SK-N-SH treated with all-trans-retinoic acid at 6 μM for 48 hours (cell line): ENCODE measurements around the gene ADSS2.

ENCODE experiments used
- ATAC-seq: fragments of 200-7000 bp; cut with Tn5 transposase; 3 replicates; pipeline ENCODE4 v1.9.1; 2020; ENCODE audit warnings: mild to moderate bottlenecking, moderate library complexity
- ARNTL ChIP-seq: fragments of 450-650 bp; formaldehyde crosslinking; IDR thresholded peaks from 2 replicates; pipeline ENCODE4 v1.5.0; 2020; ENCODE audit warnings: low read depth, mild to moderate bottlenecking, moderate library complexity, borderline replicate concordance
- BACH2 ChIP-seq: fragments of 250-450 bp; sonication (Bioruptor Pico); IDR thresholded peaks from 2 replicates; pipeline ENCODE4 v1.9.0; 2021; ENCODE audit warnings: mild to moderate bottlenecking, borderline replicate concordance
- CSDC2 ChIP-seq: fragments of 250-450 bp; sonication (Bioruptor Pico); IDR thresholded peaks from 2 replicates; pipeline ENCODE4 v1.5.0; 2020; ENCODE audit warnings: mild to moderate bottlenecking, moderate library complexity
- ESRRG ChIP-seq: fragments of 250-450 bp; sonication (Bioruptor Pico); IDR thresholded peaks from 2 replicates; pipeline ENCODE4 v1.6.1; 2021; ENCODE audit warnings: mild to moderate bottlenecking
- GLIS3 ChIP-seq: fragments of 250-450 bp; sonication (Bioruptor Pico); IDR thresholded peaks from 2 replicates; pipeline ENCODE4 v1.5.0; 2020; ENCODE audit warnings: mild to moderate bottlenecking, moderate library complexity
- ISL1 ChIP-seq: fragments of 250-450 bp; sonication (Bioruptor Pico); IDR thresholded peaks from 2 replicates; pipeline ENCODE4 v2.1.2; 2022; ENCODE audit warnings: mild to moderate bottlenecking, moderate library complexity
- OSR1 ChIP-seq: fragments of 250-450 bp; sonication (Bioruptor Pico); IDR thresholded peaks from 2 replicates; pipeline ENCODE4 v1.8.0; 2022; ENCODE audit warnings: moderate library complexity, mild to moderate bottlenecking, inconsistent platforms
- PPARA ChIP-seq: fragments of 250-450 bp; sonication (Bioruptor Pico); IDR thresholded peaks from 2 replicates; pipeline ENCODE4 v1.5.0; 2020; ENCODE audit warnings: mild to moderate bottlenecking, borderline replicate concordance
- RARB ChIP-seq: fragments of 250-450 bp; sonication (Bioruptor Pico); IDR thresholded peaks from 2 replicates; pipeline ENCODE4 v1.8.0; 2021; ENCODE audit warnings: mild to moderate bottlenecking, moderate library complexity
- SNAI2 ChIP-seq: fragments of 250-450 bp; sonication (Bioruptor Pico); IDR thresholded peaks from 2 replicates; pipeline ENCODE4 v1.5.0; 2020; ENCODE audit warnings: mild to moderate bottlenecking, moderate library complexity
- TCF4 ChIP-seq: fragments of 250-450 bp; sonication (Bioruptor Pico); IDR thresholded peaks from 2 replicates; pipeline ENCODE4 v1.8.0; 2021; ENCODE audit warnings: mild to moderate bottlenecking, moderate library complexity, borderline replicate concordance
- TOX ChIP-seq: fragments of 250-450 bp; sonication (Bioruptor Pico); IDR thresholded peaks from 2 replicates; pipeline ENCODE4 v1.8.0; 2021; ENCODE audit warnings: mild to moderate bottlenecking, moderate library complexity, borderline replicate concordance
- ZC3H10 ChIP-seq: fragments of 250-450 bp; sonication (Bioruptor Pico); IDR thresholded peaks from 2 replicates; pipeline ENCODE4 v1.5.1; 2021; ENCODE audit warnings: mild to moderate bottlenecking, moderate library complexity
- ZFP3 ChIP-seq: fragments of 250-450 bp; sonication (Bioruptor Pico); IDR thresholded peaks from 2 replicates; pipeline ENCODE4 v1.5.0; 2020; ENCODE audit warnings: mild to moderate bottlenecking, moderate library complexity
- ZFP30 ChIP-seq: fragments of 450-650 bp; formaldehyde crosslinking; IDR thresholded peaks from 2 replicates; pipeline ENCODE4 v1.5.0; 2022; ENCODE audit warnings: mild to moderate bottlenecking, moderate library complexity
- ZNF565 ChIP-seq: fragments of 450-650 bp; formaldehyde crosslinking; conservative IDR thresholded peaks from 2 replicates; pipeline ENCODE4 v1.5.0; 2020; ENCODE audit warnings: low read depth, mild to moderate bottlenecking, moderate library complexity
- ZNF70 ChIP-seq: fragments of 450-650 bp; formaldehyde crosslinking; IDR thresholded peaks from 2 replicates; pipeline ENCODE4 v1.5.0; 2020; ENCODE audit warnings: mild to moderate bottlenecking, moderate library complexity
- ZNF8 ChIP-seq: fragments of 450-650 bp; formaldehyde crosslinking; IDR thresholded peaks from 2 replicates; pipeline ENCODE4 v1.5.0; 2020; ENCODE audit warnings: mild to moderate bottlenecking, moderate library complexity
- TF ChIP-seq, protein P1 (sequence below): fragments of 250-450 bp; sonication (Bioruptor Pico); IDR thresholded peaks from 2 replicates; pipeline ENCODE4 v1.8.0; 2021; ENCODE audit warnings: low read depth, mild to moderate bottlenecking, moderate library complexity, borderline replicate concordance
- TF ChIP-seq, protein P2 (sequence below): fragments of 250-450 bp; sonication (Bioruptor Pico); IDR thresholded peaks from 2 replicates; pipeline ENCODE4 v1.5.1; 2021; ENCODE audit warnings: mild to moderate bottlenecking, moderate library complexity
- TF ChIP-seq, protein P3 (sequence below): fragments of 250-450 bp; sonication (Bioruptor Pico); IDR thresholded peaks from 2 replicates; pipeline ENCODE4 v1.5.1; 2020; ENCODE audit warnings: low read depth, mild to moderate bottlenecking, moderate library complexity
- TF ChIP-seq, protein P4 (sequence below): fragments of 250-450 bp; sonication (Bioruptor Pico); IDR thresholded peaks from 2 replicates; pipeline ENCODE4 v1.5.0; 2020; ENCODE audit warnings: mild to moderate bottlenecking, moderate library complexity

ADSS2 gene

DNA sequence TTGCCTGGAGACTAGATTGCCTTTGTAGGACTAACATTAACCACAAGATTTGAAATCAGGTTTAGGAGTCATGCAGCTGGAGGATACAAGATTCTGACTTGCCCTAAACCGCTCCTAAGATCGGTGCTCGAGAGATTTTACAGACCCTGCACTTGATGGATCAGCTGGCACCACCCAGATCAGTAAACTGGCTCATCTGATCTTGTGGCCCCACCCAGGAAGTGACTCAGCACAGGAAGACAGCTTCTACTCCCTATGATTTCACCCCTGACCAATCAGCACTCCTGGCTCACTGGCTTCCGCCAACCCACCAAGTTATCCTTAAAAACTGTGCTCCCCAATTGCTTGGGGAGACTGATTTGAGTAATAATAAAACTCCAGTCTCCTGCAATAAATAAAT, 8.5 kb upstream of the ADSS2 start:
- no peak for TF ChIP-seq CSDC2 (CRISPR knock-in tag)
- TF ChIP-seq TOX, result no peak
- TF ChIP-seq OSR1 (CRISPR knock-in tag), result no peak
- TF ChIP-seq ZNF8 (CRISPR knock-in tag), result no peak
- TF ChIP-seq BACH2 (CRISPR knock-in tag), result no peak
- TF ChIP-seq ZNF565, result no peak
- no peak for TF ChIP-seq ZNF70 (CRISPR knock-in tag)
- TF ChIP-seq ESRRG, result no peak
- TF ChIP-seq, protein P1, sequence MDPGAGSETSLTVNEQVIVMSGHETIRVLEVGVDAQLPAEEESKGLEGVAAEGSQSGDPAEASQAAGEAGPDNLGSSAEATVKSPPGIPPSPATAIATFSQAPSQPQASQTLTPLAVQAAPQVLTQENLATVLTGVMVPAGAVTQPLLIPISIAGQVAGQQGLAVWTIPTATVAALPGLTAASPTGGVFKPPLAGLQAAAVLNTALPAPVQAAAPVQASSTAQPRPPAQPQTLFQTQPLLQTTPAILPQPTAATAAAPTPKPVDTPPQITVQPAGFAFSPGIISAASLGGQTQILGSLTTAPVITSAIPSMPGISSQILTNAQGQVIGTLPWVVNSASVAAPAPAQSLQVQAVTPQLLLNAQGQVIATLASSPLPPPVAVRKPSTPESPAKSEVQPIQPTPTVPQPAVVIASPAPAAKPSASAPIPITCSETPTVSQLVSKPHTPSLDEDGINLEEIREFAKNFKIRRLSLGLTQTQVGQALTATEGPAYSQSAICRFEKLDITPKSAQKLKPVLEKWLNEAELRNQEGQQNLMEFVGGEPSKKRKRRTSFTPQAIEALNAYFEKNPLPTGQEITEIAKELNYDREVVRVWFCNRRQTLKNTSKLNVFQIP, result no peak
- no peak for ATAC-seq

DNA sequence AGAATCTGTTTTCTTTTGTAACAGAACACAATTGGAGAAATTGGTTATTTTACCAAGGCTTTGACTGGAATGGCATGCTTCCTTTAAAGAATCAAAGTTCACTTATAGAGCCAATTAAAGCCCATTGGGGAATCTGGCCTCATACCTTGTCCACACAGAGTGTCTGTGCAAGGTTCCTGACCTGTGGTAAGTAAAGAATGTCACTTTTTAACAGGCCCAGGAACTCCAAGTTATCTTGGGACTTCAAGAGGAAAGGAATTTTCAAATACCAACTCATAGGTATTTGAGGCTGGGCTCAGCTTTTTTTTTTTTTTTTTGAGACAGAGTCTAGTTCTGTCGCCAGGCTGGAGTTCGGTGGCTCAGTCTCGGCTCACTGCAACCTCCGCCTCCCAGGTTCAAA, 7.1 kb upstream of the ADSS2 start:
- no peak for ATAC-seq
- TF ChIP-seq ZNF565 (no peak), TOX (no peak), ISL1 (CRISPR knock-in tag) (no peak), OSR1 (CRISPR knock-in tag) (no peak), GLIS3 (no peak), ZFP3 (CRISPR knock-in tag) (no peak), CSDC2 (CRISPR knock-in tag) (no peak), SNAI2 (CRISPR knock-in tag) (no peak), ARNTL (CRISPR knock-in tag) (no peak), ZFP30 (CRISPR knock-in tag) (no peak), ZNF70 (CRISPR knock-in tag) (no peak), ESRRG (no peak), PPARA (CRISPR knock-in tag) (no peak), ZNF8 (CRISPR knock-in tag) (no peak), TCF4 (no peak)
- TF ChIP-seq, protein P2, sequence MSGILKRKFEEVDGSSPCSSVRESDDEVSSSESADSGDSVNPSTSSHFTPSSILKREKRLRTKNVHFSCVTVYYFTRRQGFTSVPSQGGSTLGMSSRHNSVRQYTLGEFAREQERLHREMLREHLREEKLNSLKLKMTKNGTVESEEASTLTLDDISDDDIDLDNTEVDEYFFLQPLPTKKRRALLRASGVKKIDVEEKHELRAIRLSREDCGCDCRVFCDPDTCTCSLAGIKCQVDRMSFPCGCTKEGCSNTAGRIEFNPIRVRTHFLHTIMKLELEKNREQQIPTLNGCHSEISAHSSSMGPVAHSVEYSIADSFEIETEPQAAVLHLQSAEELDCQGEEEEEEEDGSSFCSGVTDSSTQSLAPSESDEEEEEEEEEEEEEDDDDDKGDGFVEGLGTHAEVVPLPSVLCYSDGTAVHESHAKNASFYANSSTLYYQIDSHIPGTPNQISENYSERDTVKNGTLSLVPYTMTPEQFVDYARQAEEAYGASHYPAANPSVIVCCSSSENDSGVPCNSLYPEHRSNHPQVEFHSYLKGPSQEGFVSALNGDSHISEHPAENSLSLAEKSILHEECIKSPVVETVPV, result no peak
- TF ChIP-seq, protein P3, sequence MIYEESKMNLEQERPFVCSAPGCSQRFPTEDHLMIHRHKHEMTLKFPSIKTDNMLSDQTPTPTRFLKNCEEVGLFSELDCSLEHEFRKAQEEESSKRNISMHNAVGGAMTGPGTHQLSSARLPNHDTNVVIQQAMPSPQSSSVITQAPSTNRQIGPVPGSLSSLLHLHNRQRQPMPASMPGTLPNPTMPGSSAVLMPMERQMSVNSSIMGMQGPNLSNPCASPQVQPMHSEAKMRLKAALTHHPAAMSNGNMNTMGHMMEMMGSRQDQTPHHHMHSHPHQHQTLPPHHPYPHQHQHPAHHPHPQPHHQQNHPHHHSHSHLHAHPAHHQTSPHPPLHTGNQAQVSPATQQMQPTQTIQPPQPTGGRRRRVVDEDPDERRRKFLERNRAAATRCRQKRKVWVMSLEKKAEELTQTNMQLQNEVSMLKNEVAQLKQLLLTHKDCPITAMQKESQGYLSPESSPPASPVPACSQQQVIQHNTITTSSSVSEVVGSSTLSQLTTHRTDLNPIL (CRISPR knock-in tag), result no peak
- TF ChIP-seq, protein P1, result no peak
- TF ChIP-seq, all 23 proteins: peak for 0

DNA sequence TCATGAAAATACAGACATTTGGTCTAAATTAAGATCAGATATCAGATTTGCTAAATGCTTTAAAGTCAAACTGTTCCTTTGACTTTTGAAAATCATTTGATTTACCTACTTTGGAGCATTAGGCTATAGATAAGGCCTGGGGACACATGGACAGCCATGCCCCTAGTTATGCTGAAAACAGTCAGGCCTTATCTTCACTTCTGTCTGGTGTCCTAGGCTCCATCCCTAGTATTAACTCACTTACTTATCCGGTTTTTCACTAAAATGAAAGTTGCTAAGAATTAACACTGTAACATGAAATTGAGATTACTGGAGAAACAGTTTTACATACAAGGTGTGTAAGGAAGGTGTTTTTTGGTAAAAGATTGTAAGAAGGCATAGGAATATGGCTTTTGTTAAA, 4.9 kb upstream of the ADSS2 start:
- no peak for TF ChIP-seq PPARA (CRISPR knock-in tag)
- TF ChIP-seq ESRRG, result no peak
- TF ChIP-seq, protein P3 (CRISPR knock-in tag), result no peak
- TF ChIP-seq ZNF70 (CRISPR knock-in tag), result no peak
- TF ChIP-seq ZFP3 (CRISPR knock-in tag), result no peak
- TF ChIP-seq ZNF8 (CRISPR knock-in tag), result no peak
- no peak for TF ChIP-seq OSR1 (CRISPR knock-in tag)
- TF ChIP-seq, protein P4, sequence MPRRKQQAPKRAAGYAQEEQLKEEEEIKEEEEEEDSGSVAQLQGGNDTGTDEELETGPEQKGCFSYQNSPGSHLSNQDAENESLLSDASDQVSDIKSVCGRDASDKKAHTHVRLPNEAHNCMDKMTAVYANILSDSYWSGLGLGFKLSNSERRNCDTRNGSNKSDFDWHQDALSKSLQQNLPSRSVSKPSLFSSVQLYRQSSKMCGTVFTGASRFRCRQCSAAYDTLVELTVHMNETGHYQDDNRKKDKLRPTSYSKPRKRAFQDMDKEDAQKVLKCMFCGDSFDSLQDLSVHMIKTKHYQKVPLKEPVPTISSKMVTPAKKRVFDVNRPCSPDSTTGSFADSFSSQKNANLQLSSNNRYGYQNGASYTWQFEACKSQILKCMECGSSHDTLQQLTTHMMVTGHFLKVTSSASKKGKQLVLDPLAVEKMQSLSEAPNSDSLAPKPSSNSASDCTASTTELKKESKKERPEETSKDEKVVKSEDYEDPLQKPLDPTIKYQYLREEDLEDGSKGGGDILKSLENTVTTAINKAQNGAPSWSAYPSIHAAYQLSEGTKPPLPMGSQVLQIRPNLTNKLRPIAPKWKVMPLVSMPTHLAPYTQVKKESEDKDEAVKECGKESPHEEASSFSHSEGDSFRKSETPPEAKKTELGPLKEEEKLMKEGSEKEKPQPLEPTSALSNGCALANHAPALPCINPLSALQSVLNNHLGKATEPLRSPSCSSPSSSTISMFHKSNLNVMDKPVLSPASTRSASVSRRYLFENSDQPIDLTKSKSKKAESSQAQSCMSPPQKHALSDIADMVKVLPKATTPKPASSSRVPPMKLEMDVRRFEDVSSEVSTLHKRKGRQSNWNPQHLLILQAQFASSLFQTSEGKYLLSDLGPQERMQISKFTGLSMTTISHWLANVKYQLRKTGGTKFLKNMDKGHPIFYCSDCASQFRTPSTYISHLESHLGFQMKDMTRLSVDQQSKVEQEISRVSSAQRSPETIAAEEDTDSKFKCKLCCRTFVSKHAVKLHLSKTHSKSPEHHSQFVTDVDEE (CRISPR knock-in tag), result no peak
- no peak for TF ChIP-seq CSDC2 (CRISPR knock-in tag)
- TF ChIP-seq BACH2 (CRISPR knock-in tag), result no peak
- TF ChIP-seq ZFP30 (CRISPR knock-in tag), result no peak
- no peak for TF ChIP-seq ARNTL (CRISPR knock-in tag)
- TF ChIP-seq ZC3H10 (CRISPR knock-in tag), result no peak
- no peak for TF ChIP-seq ZNF565
- TF ChIP-seq, protein P1, result no peak
- no peak for TF ChIP-seq RARB (CRISPR knock-in tag)
- no peak for TF ChIP-seq SNAI2 (CRISPR knock-in tag)
- ATAC-seq, result no peak
